HG02642 (cell line): ENCODE data around the gene GSE1.

ENCODE experiments used
- ATAC-seq: cut with Tn5 transposase; IDR thresholded peaks from one replicate; pipeline ENCODE4 v1.9.1; 2021; ENCODE audit warnings: mild to moderate bottlenecking; ENCODE audit not compliant: unreplicated experiment, poor library complexity

The GSE1 gene

GRCh38 chr16:85628645-85629044 lies 15.5 kb downstream of the GSE1 start:
- ATAC-seq: no peak

- ATAC-seq: no peak
Measured at GRCh38 chr16:85629326-85629725, 16.2 kb downstream of the GSE1 start.

GRCh38 chr16:85629853-85630252 lies 16.7 kb downstream of the GSE1 start:
- ATAC-seq: no peak

GRCh38 chr16:85631230-85631629 lies 18.1 kb downstream of the GSE1 start:
- ATAC-seq: no peak

GRCh38 chr16:85631802-85632393 lies 18.8 kb downstream of the GSE1 start:
- no peak for ATAC-seq

- no peak for ATAC-seq
Measured at GRCh38 chr16:85632709-85633437, 19.8 kb downstream of the GSE1 start.

- ATAC-seq: no peak
Measured at GRCh38 chr16:85633438-85633743, 20.3 kb downstream of the GSE1 start.

GRCh38 chr16:85633888-85634287 lies 20.8 kb downstream of the GSE1 start:
- no peak for ATAC-seq

GRCh38 chr16:85634747-85635544 lies 21.8 kb downstream of the GSE1 start:
- ATAC-seq: no peak

GRCh38 chr16:85635545-85636140 lies 22.5 kb downstream of the GSE1 start:
- no peak for ATAC-seq

- ATAC-seq: no peak
Measured at GRCh38 chr16:85636234-85636812, 23.2 kb downstream of the GSE1 start.

- ATAC-seq: no peak
Measured at GRCh38 chr16:85637061-85637807, 24.1 kb downstream of the GSE1 start.

- ATAC-seq: no peak
Measured at GRCh38 chr16:85637808-85638647, 24.9 kb downstream of the GSE1 start.

GRCh38 chr16:85638695-85639409 lies 25.7 kb downstream of the GSE1 start:
- no peak for ATAC-seq

GRCh38 chr16:85639529-85640253 lies 26.6 kb downstream of the GSE1 start:
- ATAC-seq: no peak

- no peak for ATAC-seq
Measured at GRCh38 chr16:85640254-85640558, 27.1 kb downstream of the GSE1 start.

GRCh38 chr16:85640585-85640984 lies 27.5 kb downstream of the GSE1 start:
- no peak for ATAC-seq

- no peak for ATAC-seq
Measured at GRCh38 chr16:85641305-85641704, 28.2 kb downstream of the GSE1 start.
